Central memory CD8-positive, alpha-beta T cell (primary cell): ENCODE results near the gene COL27A1.

Experiments
- ATAC-seq: fragments of 150-1000 bp; cut with Tn5 transposase; replicated peaks from 2 replicates; pipeline ENCODE4 v1.10.0; 2022; ENCODE audit warnings: mild to moderate bottlenecking, moderate FRiP score, moderate number of reproducible peaks; ENCODE audit not compliant: poor library complexity, severe bottlenecking; ENCODE audit errors: extremely low read depth
- DNase-seq, 2 donors: peaks; one replicate each; pipeline ENCODE4 v3.0.0; 2021; ENCODE audit warnings: low spot score in 2 of 2
- H3K27ac Mint-ChIP-seq: one replicate; pipeline ENCODE4 v1.8.0; 2022; ENCODE audit warnings: low read depth, mild to moderate bottlenecking, moderate library complexity, mixed read lengths
- H3K27me3 Mint-ChIP-seq: one replicate; pipeline ENCODE4 v1.8.0; 2022; ENCODE audit warnings: mixed read lengths
- H3K36me3 Mint-ChIP-seq: one replicate; pipeline ENCODE4 v1.8.0; 2022; ENCODE audit warnings: mild to moderate bottlenecking, moderate library complexity, mixed read lengths; ENCODE audit not compliant: insufficient read depth
- H3K4me1 Mint-ChIP-seq: one replicate; pipeline ENCODE4 v1.8.0; 2022; ENCODE audit warnings: mixed read lengths
- H3K4me3 Mint-ChIP-seq: one replicate; pipeline ENCODE4 v1.8.0; 2022; ENCODE audit warnings: mild to moderate bottlenecking, moderate library complexity, mixed read lengths
- H3K9me3 Mint-ChIP-seq: one replicate; pipeline ENCODE4 v1.8.0; 2022; ENCODE audit warnings: mixed read lengths

The COL27A1 gene

DNA sequence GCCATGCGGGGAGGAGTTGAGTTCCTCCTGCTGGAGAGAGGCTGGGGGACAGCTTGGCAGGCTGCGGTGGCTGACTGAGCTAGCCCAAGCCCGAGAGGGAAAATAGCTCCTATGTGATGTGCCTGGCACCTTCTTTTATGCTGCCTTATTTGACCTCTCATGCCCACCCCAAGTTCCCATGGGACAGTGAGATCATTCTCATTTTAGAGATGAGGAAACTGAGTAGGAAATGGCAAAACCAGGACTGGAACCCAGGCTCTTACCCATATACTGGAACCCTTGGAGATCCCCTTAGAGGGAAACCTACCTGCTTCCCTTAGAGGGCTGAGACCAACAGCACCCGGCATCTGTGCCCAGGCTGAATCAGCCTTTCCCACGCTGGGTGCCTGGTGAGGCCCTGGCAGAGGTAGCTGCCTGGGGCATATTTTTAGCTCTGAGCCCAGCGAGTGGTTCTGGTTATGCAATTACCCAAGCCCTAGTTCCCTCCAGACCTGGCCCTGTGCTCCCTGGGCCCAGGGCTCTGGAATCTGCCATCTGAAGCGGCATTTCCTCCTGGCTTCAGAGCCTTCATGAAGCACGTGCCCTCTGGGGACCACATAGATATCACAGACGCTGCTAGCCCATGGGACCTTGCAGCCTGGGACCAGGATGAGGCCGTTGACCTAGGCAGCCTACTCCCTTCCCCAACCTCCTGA is 23.6 kb downstream of the COL27A1 start:
- Mint-ChIP-seq H3K4me1 (no peaks in the 10 kb centered on the region), H3K9me3 (no peaks in the 10 kb centered on the region), H3K36me3 (no peaks in the 10 kb centered on the region), H3K27me3 (peaks cover 63% of the 10 kb centered on the region), H3K4me3 (no peak overlapping the region), H3K27ac (no peak overlapping the region)
- ATAC-seq (no peak), DNase-seq (no peak)

DNA sequence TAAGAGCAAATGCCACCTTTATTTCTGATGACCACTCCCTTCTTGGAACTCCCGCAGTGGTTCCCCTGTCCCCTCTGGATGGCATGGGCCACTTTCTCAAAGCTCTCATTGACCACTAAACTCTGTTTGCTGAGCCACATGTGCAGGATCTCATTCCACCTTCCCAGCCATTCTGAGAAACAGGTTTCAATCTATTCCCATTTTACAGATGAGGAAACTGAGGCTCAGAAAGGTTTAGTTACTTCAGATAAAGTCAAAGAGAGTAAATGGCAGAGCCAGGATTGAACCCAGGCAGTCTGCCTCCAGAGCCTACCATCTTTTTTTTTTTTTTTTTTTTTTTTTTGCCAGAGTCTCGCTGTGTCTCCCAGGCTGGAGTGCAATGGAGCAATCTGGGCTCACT is 24.2 kb downstream of the COL27A1 start:
- ATAC-seq (no peak), DNase-seq (no peak)
- Mint-ChIP-seq H3K27ac (no peak overlapping the region), H3K9me3 (no peaks in the 10 kb centered on the region), H3K27me3 (peaks cover 57% of the 10 kb centered on the region), H3K36me3 (no peaks in the 10 kb centered on the region), H3K4me3 (no peak overlapping the region), H3K4me1 (no peaks in the 10 kb centered on the region)

DNA sequence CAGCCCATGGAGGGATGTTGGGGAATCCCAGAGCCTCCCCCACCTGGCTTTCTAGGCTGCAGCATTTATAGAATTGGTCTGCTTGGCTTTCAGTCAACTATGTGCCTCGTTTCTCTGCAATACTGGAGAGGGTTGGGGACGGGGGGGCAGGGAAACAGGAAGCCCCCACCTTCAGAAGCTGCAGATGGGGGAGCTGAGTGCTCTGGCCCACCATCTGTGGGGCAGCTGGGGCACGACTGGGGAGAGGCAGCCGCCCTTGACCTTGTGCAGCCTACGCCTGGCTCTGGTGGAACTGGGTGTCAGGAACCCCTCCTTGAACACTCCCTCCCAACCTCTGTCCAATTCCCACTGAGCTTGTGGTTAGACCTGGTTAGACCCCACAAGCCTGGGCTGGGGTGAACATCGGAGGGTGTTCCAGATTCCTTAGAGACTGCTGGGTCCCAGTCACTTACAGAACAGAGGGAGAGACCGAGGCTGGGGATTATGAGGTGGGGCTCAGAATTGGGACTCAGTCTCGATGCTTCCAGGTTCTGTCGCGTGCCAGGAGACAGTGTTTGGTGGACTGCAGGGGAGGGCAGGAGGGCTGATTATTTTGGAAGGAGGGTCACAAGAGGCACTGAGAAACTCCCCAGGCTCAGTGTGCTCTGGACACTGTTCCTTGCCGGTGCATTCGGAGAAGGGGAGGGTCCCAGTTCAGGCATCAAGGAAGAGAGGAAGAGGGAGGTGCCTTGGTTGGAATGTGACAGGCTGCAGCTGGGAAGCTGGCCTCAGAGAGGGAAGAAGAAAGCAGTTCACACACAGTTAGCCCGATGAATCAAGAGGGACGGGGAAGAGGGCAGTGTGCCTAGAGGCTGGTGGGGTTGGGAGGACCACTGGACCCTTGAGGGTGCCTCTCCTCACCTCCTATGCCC is 25.6 kb downstream of the COL27A1 start:
- Mint-ChIP-seq H3K27me3 (peaks cover 57% of the 10 kb centered on the region), H3K27ac (no peak overlapping the region), H3K4me3 (no peak overlapping the region), H3K4me1 (no peaks in the 10 kb centered on the region), H3K36me3 (no peaks in the 10 kb centered on the region), H3K9me3 (no peaks in the 10 kb centered on the region)
- ATAC-seq (no peak), DNase-seq (no peak)

- DNase-seq (no peak), ATAC-seq (no peak)
- Mint-ChIP-seq H3K9me3 (no peaks in the 10 kb centered on the region), H3K4me3 (no peak overlapping the region), H3K27me3 (peaks cover 55% of the 10 kb centered on the region), H3K36me3 (no peaks in the 10 kb centered on the region), H3K4me1 (no peaks in the 10 kb centered on the region), H3K27ac (no peak overlapping the region)
Measured at GRCh38 chr9:114181607-114182409, 26.5 kb downstream of the COL27A1 start.

DNA sequence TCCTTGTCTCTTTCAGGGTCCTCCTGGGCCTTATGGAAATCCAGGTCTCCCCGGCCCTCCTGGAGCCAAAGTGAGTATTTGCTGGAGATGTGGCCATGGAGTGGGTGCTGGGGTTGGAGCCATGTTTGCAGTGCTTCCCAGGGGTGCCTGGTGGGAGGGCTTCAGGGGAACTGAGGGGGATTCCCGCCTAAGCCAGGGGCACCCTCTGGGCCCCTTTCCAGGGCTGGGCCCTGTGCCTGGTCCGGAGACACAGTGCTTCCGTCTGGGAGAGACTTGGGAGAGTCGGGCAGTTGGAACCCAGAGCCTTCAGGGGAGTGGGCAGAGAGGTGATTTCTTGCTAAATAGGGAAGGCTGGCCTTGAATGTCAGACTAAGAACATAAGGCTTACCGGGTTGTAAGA is 27.7 kb downstream of the COL27A1 start:
- H3K27me3 Mint-ChIP-seq, result peaks cover 43% of the 10 kb centered on the region
- no peaks in the 10 kb centered on the region for H3K9me3 Mint-ChIP-seq
- no peaks in the 10 kb centered on the region for H3K36me3 Mint-ChIP-seq
- DNase-seq (no peak), ATAC-seq (no peak)
- H3K4me3 Mint-ChIP-seq, result no peak overlapping the region
- no peaks in the 10 kb centered on the region for H3K4me1 Mint-ChIP-seq
- no peak overlapping the region for H3K27ac Mint-ChIP-seq

GRCh38 chr9:114184071-114184470 is 28.7 kb downstream of the COL27A1 start:
- Mint-ChIP-seq H3K9me3 (no peaks in the 10 kb centered on the region), H3K4me3 (no peak overlapping the region), H3K36me3 (no peaks in the 10 kb centered on the region), H3K4me1 (no peaks in the 10 kb centered on the region), H3K27me3 (peaks cover 34% of the 10 kb centered on the region), H3K27ac (no peak overlapping the region)
- ATAC-seq, result no peak
- no peak for DNase-seq

GRCh38 chr9:114184866-114185265 is 29.5 kb downstream of the COL27A1 start:
- H3K4me3 Mint-ChIP-seq, result no peak overlapping the region
- no peaks in the 10 kb centered on the region for H3K9me3 Mint-ChIP-seq
- no peak overlapping the region for H3K27ac Mint-ChIP-seq
- ATAC-seq (no peak), DNase-seq (no peak)
- H3K4me1 Mint-ChIP-seq, result no peaks in the 10 kb centered on the region
- H3K27me3 Mint-ChIP-seq, result peaks cover 26% of the 10 kb centered on the region
- H3K36me3 Mint-ChIP-seq, result no peaks in the 10 kb centered on the region

- H3K4me1 Mint-ChIP-seq, result no peaks in the 10 kb centered on the region
- ATAC-seq (no peak), DNase-seq (no peak)
- H3K27me3 Mint-ChIP-seq, result peaks cover 17% of the 10 kb centered on the region
- H3K4me3 Mint-ChIP-seq, result no peak overlapping the region
- no peak overlapping the region for H3K27ac Mint-ChIP-seq
- H3K36me3 Mint-ChIP-seq, result no peaks in the 10 kb centered on the region
- H3K9me3 Mint-ChIP-seq, result peaks cover 4% of the 10 kb centered on the region
Measured at GRCh38 chr9:114185570-114186490, 30.5 kb downstream of the COL27A1 start.

- ATAC-seq, result no peak
- H3K4me3 Mint-ChIP-seq, result no peak overlapping the region
- no peaks in the 10 kb centered on the region for H3K4me1 Mint-ChIP-seq
Measured at GRCh38 chr9:114186605-114187289, 31.4 kb downstream of the COL27A1 start.

GRCh38 chr9:114187827-114188226 is 32.5 kb downstream of the COL27A1 start:
- H3K4me3 Mint-ChIP-seq, result no peak overlapping the region
- no peak for ATAC-seq
- H3K27me3 Mint-ChIP-seq, result peaks cover 9% of the 10 kb centered on the region

More at GRCh38 chr9:114186605-114187289, 31.4 kb downstream of the COL27A1 start:
- Mint-ChIP-seq H3K27me3 (peaks cover 12% of the 10 kb centered on the region), H3K36me3 (no peaks in the 10 kb centered on the region), H3K27ac (no peak overlapping the region), H3K9me3 (peaks cover 4% of the 10 kb centered on the region)
- no peak for DNase-seq

GRCh38 chr9:114189823-114190562 is 34.7 kb downstream of the COL27A1 start:
- H3K27me3 Mint-ChIP-seq, result peaks cover 24% of the 10 kb centered on the region
- DNase-seq, result no peak
- H3K36me3 Mint-ChIP-seq, result no peaks in the 10 kb centered on the region
- no peaks in the 10 kb centered on the region for H3K4me1 Mint-ChIP-seq
- ATAC-seq, result no peak
- H3K9me3 Mint-ChIP-seq, result peaks cover 4% of the 10 kb centered on the region
- H3K27ac Mint-ChIP-seq, result no peak overlapping the region
- H3K4me3 Mint-ChIP-seq, result no peak overlapping the region

More at GRCh38 chr9:114187827-114188226, 32.5 kb downstream of the COL27A1 start:
- H3K36me3 Mint-ChIP-seq, result no peaks in the 10 kb centered on the region
- no peak for DNase-seq
- no peak overlapping the region for H3K27ac Mint-ChIP-seq
- H3K4me1 Mint-ChIP-seq, result no peaks in the 10 kb centered on the region
- H3K9me3 Mint-ChIP-seq, result peaks cover 4% of the 10 kb centered on the region
